SK-N-SH treated with all-trans-retinoic acid at 6 μM for 48 hours (cell line): Measurements from ENCODE around the gene AMPD3.

Experiments used
- ARNTL ChIP-seq: fragments of 450-650 bp; formaldehyde crosslinking; IDR thresholded peaks from 2 replicates; pipeline ENCODE4 v1.5.0; 2020; ENCODE audit warnings: low read depth, mild to moderate bottlenecking, moderate library complexity, borderline replicate concordance
- BACH2 ChIP-seq: fragments of 250-450 bp; sonication (Bioruptor Pico); IDR thresholded peaks from 2 replicates; pipeline ENCODE4 v1.9.0; 2021; ENCODE audit warnings: mild to moderate bottlenecking, borderline replicate concordance
- CSDC2 ChIP-seq: fragments of 250-450 bp; sonication (Bioruptor Pico); IDR thresholded peaks from 2 replicates; pipeline ENCODE4 v1.5.0; 2020; ENCODE audit warnings: mild to moderate bottlenecking, moderate library complexity
- OSR1 ChIP-seq: fragments of 250-450 bp; sonication (Bioruptor Pico); IDR thresholded peaks from 2 replicates; pipeline ENCODE4 v1.8.0; 2022; ENCODE audit warnings: moderate library complexity, mild to moderate bottlenecking, inconsistent platforms
- TOX ChIP-seq: fragments of 250-450 bp; sonication (Bioruptor Pico); IDR thresholded peaks from 2 replicates; pipeline ENCODE4 v1.8.0; 2021; ENCODE audit warnings: mild to moderate bottlenecking, moderate library complexity, borderline replicate concordance
- ZFP30 ChIP-seq: fragments of 450-650 bp; formaldehyde crosslinking; IDR thresholded peaks from 2 replicates; pipeline ENCODE4 v1.5.0; 2022; ENCODE audit warnings: mild to moderate bottlenecking, moderate library complexity
- TF ChIP-seq, protein P1 (sequence below): fragments of 250-450 bp; sonication (Bioruptor Pico); IDR thresholded peaks from 2 replicates; pipeline ENCODE4 v1.8.0; 2021; ENCODE audit warnings: low read depth, mild to moderate bottlenecking, moderate library complexity, borderline replicate concordance
- TF ChIP-seq, protein P2 (sequence below): fragments of 250-450 bp; sonication (Bioruptor Pico); IDR thresholded peaks from 2 replicates; pipeline ENCODE4 v1.8.0; 2020; ENCODE audit warnings: mild to moderate bottlenecking, moderate library complexity, borderline replicate concordance
- TF ChIP-seq, protein P3 (sequence below): fragments of 250-450 bp; sonication (Bioruptor Pico); IDR thresholded peaks from 2 replicates; pipeline ENCODE4 v1.5.1; 2020; ENCODE audit warnings: low read depth, mild to moderate bottlenecking, moderate library complexity

DNA sequence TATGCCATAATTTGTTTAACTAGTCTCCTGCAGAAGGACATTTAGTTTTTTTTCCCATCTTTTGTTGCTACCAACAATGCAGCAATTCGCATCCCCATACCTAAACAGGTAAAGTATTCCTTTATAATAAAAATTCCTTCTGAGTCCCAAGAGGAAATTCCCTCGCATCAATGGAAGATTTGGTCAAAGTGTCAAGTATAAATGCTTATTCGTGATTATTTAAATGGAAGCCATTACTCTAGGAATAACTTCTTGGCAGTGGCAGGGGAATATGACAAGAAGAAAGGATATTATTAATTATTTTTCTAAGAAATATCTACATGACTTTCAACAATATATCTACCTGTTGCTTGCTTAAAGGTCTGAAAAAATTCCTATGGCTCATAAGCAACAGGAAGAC is 60.4 kb downstream of the AMPD3 start:
- TF ChIP-seq CSDC2 (CRISPR knock-in tag), result no peak
- TF ChIP-seq BACH2, result no peak
- TF ChIP-seq, protein P1, sequence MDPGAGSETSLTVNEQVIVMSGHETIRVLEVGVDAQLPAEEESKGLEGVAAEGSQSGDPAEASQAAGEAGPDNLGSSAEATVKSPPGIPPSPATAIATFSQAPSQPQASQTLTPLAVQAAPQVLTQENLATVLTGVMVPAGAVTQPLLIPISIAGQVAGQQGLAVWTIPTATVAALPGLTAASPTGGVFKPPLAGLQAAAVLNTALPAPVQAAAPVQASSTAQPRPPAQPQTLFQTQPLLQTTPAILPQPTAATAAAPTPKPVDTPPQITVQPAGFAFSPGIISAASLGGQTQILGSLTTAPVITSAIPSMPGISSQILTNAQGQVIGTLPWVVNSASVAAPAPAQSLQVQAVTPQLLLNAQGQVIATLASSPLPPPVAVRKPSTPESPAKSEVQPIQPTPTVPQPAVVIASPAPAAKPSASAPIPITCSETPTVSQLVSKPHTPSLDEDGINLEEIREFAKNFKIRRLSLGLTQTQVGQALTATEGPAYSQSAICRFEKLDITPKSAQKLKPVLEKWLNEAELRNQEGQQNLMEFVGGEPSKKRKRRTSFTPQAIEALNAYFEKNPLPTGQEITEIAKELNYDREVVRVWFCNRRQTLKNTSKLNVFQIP (CRISPR knock-in tag), result no peak
- TF ChIP-seq, protein P2, sequence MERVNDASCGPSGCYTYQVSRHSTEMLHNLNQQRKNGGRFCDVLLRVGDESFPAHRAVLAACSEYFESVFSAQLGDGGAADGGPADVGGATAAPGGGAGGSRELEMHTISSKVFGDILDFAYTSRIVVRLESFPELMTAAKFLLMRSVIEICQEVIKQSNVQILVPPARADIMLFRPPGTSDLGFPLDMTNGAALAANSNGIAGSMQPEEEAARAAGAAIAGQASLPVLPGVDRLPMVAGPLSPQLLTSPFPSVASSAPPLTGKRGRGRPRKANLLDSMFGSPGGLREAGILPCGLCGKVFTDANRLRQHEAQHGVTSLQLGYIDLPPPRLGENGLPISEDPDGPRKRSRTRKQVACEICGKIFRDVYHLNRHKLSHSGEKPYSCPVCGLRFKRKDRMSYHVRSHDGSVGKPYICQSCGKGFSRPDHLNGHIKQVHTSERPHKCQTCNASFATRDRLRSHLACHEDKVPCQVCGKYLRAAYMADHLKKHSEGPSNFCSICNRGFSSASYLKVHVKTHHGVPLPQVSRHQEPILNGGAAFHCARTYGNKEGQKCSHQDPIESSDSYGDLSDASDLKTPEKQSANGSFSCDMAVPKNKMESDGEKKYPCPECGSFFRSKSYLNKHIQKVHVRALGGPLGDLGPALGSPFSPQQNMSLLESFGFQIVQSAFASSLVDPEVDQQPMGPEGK (CRISPR knock-in tag), result no peak
- no peak for TF ChIP-seq ARNTL (CRISPR knock-in tag)
- TF ChIP-seq OSR1 (CRISPR knock-in tag), result no peak
- TF ChIP-seq ZFP30, result no peak
- TF ChIP-seq, protein P3, sequence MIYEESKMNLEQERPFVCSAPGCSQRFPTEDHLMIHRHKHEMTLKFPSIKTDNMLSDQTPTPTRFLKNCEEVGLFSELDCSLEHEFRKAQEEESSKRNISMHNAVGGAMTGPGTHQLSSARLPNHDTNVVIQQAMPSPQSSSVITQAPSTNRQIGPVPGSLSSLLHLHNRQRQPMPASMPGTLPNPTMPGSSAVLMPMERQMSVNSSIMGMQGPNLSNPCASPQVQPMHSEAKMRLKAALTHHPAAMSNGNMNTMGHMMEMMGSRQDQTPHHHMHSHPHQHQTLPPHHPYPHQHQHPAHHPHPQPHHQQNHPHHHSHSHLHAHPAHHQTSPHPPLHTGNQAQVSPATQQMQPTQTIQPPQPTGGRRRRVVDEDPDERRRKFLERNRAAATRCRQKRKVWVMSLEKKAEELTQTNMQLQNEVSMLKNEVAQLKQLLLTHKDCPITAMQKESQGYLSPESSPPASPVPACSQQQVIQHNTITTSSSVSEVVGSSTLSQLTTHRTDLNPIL (CRISPR knock-in tag), result no peak
- TF ChIP-seq TOX (CRISPR knock-in tag), result no peak
